ENCODE data around the gene GRIK4. TPM values are rescaled to one million over a fixed set of nuclear protein-coding genes. Genes with fewer than 3 reads are reported as not detected.

Gene GRIK4
- total RNA-seq, 1 experiment from 2014 or later, result not detected

- intact Hi-C loops (cut with micrococcal nuclease; ENCODE audit: unreplicated experiment), result no loop called here
- peak overlapping the region; percentile 25; the same call in 1 of the 2 replicates for H3K4me3 ChIP-seq
- ChIA-PET CTCF (no interaction called here), POLR2A (ENCODE audit: unreplicated experiment) (no interaction called here)
- no peaks in the 10 kb centered on the region for H4K20me1 ChIP-seq (ENCODE audit: insufficient read depth)
- H2AFZ ChIP-seq, result peak overlapping the region; percentile 49
- DNase-seq, result peak in 1 of 2 experiments; percentile 72
- H3K4me2 ChIP-seq, result peak overlapping the region; percentile 75
- no peaks in the 10 kb centered on the region for H3K27me3 ChIP-seq (ENCODE audit: insufficient read depth, low read depth)
- no TSS peak for BruUV-seq (replicated peaks)
- no peaks in the 10 kb centered on the region for H3K9me2 ChIP-seq (ENCODE audit: insufficient read depth)
- H3K36me3 ChIP-seq (ENCODE audit: low read depth), result no peaks in the 10 kb centered on the region
- peaks cover 71% of the 10 kb centered on the region for H3K4me1 ChIP-seq (replicated peaks; ENCODE audit: insufficient read depth)
- peak overlapping the region; percentile 90 for H3K27ac ChIP-seq
- no peaks in the 10 kb centered on the region for H3K79me2 ChIP-seq (ENCODE audit: low read depth)
- TF ChIP-seq EZH2 (IDR thresholded peaks at IDR 0.05; ENCODE audit: low read depth) (no peak), CTCF (conservative IDR thresholded peaks at IDR 0.05) (no peak)
- H3F3A ChIP-seq (ENCODE audit: insufficient read depth, low read depth), result peaks cover 41% of the 10 kb centered on the region
- H3K9me3 ChIP-seq (ENCODE audit: insufficient read depth, low read depth), result no peaks in the 10 kb centered on the region
Observed at GRCh38 chr11:120903686-120904085, 392.1 kb downstream of the GRIK4 start.

GRCh38 chr11:120904116-120904515 is 392.6 kb downstream of the GRIK4 start:
- ChIA-PET POLR2A (ENCODE audit: unreplicated experiment) (no interaction called here), CTCF (no interaction called here)
- Histone ChIP-seq H3K27me3 (ENCODE audit: insufficient read depth, low read depth) (no peaks in the 10 kb centered on the region), H2AFZ (peak overlapping the region; percentile 49), H3F3A (ENCODE audit: insufficient read depth, low read depth) (peaks cover 45% of the 10 kb centered on the region), H3K79me2 (ENCODE audit: low read depth) (no peaks in the 10 kb centered on the region), H3K27ac (peak overlapping the region; percentile 90), H3K36me3 (ENCODE audit: low read depth) (no peaks in the 10 kb centered on the region), H3K4me2 (peak overlapping the region; percentile 75), H3K4me3 (peak overlapping the region; percentile 25; the same call in 1 of the 2 replicates), H4K20me1 (ENCODE audit: insufficient read depth) (no peaks in the 10 kb centered on the region), H3K9me2 (ENCODE audit: insufficient read depth) (no peaks in the 10 kb centered on the region), H3K9me3 (ENCODE audit: insufficient read depth, low read depth) (no peaks in the 10 kb centered on the region), H3K4me1 (replicated peaks; ENCODE audit: insufficient read depth) (peaks cover 75% of the 10 kb centered on the region)
- intact Hi-C loops (cut with micrococcal nuclease; ENCODE audit: unreplicated experiment), result no loop called here
- DNase-seq, result peak in 1 of 2 experiments; percentile 97
- no peak for TF ChIP-seq EZH2 (IDR thresholded peaks at IDR 0.05; ENCODE audit: low read depth)
- TF ChIP-seq CTCF (conservative IDR thresholded peaks at IDR 0.05), result no peak
- BruUV-seq (replicated peaks), result no TSS peak

- no peaks in the 10 kb centered on the region for H4K20me1 ChIP-seq (ENCODE audit: insufficient read depth)
- no peak for TF ChIP-seq EZH2 (IDR thresholded peaks at IDR 0.05; ENCODE audit: low read depth)
- no peak for TF ChIP-seq CTCF (conservative IDR thresholded peaks at IDR 0.05)
- peak overlapping the region; percentile 60; the same call in 1 of the 2 replicates for H3K4me2 ChIP-seq
- H3K27me3 ChIP-seq (ENCODE audit: insufficient read depth, low read depth), result no peaks in the 10 kb centered on the region
- H3K79me2 ChIP-seq (ENCODE audit: low read depth), result no peaks in the 10 kb centered on the region
- H3K9me2 ChIP-seq (ENCODE audit: insufficient read depth), result no peaks in the 10 kb centered on the region
- POLR2A ChIA-PET (ENCODE audit: unreplicated experiment), result no interaction called here
- BruUV-seq (replicated peaks), result no TSS peak
- peaks cover 95% of the 10 kb centered on the region for H3K4me1 ChIP-seq (replicated peaks; ENCODE audit: insufficient read depth)
- DNase-seq, result no peak
- no peaks in the 10 kb centered on the region for H3K9me3 ChIP-seq (ENCODE audit: insufficient read depth, low read depth)
- intact Hi-C loops (cut with micrococcal nuclease; ENCODE audit: unreplicated experiment), result no loop called here
- CTCF ChIA-PET, result no interaction called here
- H3K36me3 ChIP-seq (ENCODE audit: low read depth), result no peaks in the 10 kb centered on the region
- no peak overlapping the region for H2AFZ ChIP-seq
- no peak overlapping the region for H3K4me3 ChIP-seq
- H3K27ac ChIP-seq, result peak overlapping the region; percentile 91
- peaks cover 63% of the 10 kb centered on the region for H3F3A ChIP-seq (ENCODE audit: insufficient read depth, low read depth)
Observed at GRCh38 chr11:120906766-120907165, 395.2 kb downstream of the GRIK4 start.
